SU-DHL-6 (cell line): ENCODE data around the gene SCFD2.

Experiments
- EZH2phosphoT487 ChIP-seq: fragments of 200-600 bp; sonication (generic), shearing (Covaris generic); conservative IDR thresholded peaks from 2 replicates; pipeline ENCODE4 v1.6.1; 2018; ENCODE audit warnings: mild to moderate bottlenecking, antibody characterized with exemption, low read length, moderate library complexity, mixed read lengths
- TF ChIP-seq, protein P1 (sequence below): fragments of 200-600 bp; sonication (generic); IDR thresholded peaks from one replicate; pipeline ENCODE4 v1.5.1; 2017; ENCODE audit warnings: antibody characterized with exemption, mild to moderate bottlenecking, low read length, moderate library complexity; ENCODE audit not compliant: insufficient read depth, poor library complexity, severe bottlenecking

DNA sequence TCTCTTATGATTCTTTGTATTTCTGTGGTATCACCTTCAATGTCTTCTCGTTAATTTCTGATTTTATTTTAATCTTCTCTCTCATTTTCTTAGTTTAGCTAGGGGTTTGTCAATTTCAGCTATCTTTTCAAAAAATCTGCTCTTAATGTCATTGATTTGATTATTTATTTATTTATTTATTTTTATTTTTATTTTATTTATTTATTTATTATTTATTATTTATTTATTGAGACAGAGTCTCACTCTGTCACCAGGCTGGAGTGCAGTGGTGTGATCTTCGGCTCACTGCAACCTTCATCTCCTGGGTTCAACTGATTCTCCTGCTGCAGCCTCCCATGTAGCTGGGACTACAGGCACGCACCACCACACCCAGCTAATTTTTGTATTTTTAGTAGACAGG is 194.1 kb downstream of the SCFD2 start:
- TF ChIP-seq, protein P1, sequence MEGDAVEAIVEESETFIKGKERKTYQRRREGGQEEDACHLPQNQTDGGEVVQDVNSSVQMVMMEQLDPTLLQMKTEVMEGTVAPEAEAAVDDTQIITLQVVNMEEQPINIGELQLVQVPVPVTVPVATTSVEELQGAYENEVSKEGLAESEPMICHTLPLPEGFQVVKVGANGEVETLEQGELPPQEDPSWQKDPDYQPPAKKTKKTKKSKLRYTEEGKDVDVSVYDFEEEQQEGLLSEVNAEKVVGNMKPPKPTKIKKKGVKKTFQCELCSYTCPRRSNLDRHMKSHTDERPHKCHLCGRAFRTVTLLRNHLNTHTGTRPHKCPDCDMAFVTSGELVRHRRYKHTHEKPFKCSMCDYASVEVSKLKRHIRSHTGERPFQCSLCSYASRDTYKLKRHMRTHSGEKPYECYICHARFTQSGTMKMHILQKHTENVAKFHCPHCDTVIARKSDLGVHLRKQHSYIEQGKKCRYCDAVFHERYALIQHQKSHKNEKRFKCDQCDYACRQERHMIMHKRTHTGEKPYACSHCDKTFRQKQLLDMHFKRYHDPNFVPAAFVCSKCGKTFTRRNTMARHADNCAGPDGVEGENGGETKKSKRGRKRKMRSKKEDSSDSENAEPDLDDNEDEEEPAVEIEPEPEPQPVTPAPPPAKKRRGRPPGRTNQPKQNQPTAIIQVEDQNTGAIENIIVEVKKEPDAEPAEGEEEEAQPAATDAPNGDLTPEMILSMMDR = no peak
- TF ChIP-seq EZH2phosphoT487 = no peak
